SHP77 treated with DMSO at 0.1 percent for 48 hours (cell line): ENCODE data around the gene DOCK3.
"Not testable (repeated sequence)": the region's sequence is repeated elsewhere in the genome, so short reads cannot be mapped to it uniquely, and the experiment has no call there.

Experiments used
- DNase-seq: peaks from one replicate; lab custom pipeline; 2025; lab: John Stamatoyannopoulos, UW

The DOCK3 gene

DNA sequence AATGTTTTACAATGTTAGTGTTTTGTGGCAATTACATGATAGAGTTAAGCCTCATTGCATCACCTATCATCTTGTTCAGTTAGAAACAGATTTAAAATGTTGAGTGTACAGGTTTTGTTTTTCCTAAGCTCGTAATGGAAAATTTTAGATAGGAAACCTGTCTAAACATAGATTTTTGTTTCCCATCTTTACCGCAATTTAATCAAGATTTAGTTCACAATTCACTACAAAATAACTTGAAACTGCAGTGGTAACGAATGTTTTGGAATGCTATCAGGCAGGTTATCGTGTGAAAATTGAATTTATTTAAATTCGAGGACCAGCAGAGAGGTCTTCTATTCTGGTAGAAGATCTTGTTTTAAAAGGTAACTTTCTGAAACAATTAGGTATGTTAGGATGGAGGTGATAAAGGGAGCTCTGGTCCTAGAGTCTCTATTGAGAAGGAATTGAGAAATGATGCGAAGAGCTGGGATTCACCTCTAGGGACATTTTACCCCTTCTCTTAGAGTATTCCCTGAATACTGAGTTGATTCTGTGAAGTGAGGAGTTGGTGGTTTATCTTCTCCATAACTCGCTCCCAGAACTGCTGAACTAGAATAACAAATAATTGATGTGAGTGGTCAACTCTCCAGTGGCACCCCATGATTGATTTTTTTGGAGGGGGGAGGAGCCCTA lies 1.4 kb downstream of the DOCK3 start:
- no peak for DNase-seq

DNA sequence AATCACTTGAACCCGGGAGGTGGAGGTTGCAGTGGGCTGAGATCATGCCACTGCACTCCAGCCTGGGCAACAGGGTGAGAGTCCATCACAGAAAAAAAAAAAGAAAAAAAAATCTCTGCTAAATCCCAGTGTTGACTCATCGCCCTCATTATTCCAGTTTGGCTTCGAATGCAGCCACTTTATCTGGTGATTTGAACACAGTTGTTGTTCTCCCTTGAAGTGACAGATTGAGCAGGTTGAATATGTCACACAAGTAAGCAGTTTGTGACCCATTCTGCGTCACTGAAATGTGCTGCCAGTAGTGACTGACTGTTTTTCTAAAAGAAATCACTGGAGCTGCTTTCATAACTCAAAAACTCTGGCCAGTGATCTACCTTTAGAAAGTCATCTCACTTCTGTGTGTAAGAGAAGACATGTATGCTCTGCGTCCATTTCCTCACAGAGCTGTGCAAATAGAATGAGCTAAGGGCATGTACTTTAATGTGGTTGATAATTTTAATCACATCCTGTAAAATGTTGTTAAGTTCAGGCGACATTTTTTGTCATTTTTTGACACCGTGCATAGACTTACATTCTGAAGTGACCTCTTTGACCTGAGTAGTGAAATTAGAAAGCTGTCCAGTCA lies 12.5 kb downstream of the DOCK3 start:
- DNase-seq = no peak

DNA sequence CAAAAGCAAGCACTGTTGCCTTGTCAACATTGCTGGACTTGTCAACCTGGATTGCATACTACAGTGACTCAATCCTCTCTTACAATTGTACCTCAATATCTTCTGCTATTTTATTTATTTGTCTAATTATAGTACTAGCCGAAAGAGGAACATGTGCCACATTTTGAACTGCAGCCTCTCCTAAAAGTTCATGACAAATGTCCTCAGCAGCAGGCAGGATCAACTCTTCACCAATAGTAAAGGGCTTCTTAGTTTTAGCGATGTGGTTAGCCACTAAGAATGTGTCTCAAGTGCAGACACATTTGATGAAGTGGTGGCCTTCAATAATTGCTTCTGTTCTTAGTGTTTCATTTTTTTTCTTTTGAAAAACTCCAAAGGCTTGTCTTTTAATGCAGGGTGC lies 13.2 kb downstream of the DOCK3 start:
- no peak for DNase-seq

DNA sequence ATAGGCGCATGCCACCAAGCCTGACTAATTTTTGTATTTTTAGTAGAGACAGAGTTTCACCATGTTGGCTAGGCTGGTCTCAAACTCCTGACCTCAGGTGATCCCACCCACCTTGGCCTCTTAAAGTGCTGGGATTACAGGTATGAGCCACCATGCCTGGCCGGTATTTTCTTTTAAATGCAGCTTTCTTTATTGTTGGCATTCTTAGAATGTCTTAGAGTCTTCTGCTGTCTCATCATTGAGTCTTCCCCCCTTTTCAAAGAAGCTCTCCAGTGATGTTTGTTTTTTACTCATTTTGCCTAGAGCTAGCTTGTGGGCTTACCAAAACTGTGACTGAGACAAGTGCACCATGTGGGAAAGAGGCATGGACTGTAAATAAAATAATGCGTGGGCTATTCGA lies 13.9 kb downstream of the DOCK3 start:
- DNase-seq = not testable (repeated sequence)

DNA sequence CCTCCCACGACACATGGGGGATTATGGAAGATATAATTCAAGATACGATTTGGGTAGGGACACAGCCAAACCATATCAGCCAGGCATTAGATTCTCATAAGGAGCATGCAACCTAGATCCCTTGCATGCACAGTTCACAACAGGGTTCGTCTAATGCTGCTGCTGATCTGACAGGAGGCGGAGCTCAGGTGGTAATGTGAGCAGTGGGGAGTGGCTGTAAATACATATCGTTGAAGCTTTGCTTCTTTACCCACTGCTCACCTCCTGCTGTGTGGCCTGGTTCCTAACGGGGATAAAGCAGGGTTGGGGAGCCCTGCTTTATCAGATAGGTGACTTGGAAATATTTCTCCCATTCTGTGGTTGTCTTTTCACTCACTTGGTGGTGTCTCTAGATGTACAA lies 14.8 kb downstream of the DOCK3 start:
- DNase-seq = no peak

DNA sequence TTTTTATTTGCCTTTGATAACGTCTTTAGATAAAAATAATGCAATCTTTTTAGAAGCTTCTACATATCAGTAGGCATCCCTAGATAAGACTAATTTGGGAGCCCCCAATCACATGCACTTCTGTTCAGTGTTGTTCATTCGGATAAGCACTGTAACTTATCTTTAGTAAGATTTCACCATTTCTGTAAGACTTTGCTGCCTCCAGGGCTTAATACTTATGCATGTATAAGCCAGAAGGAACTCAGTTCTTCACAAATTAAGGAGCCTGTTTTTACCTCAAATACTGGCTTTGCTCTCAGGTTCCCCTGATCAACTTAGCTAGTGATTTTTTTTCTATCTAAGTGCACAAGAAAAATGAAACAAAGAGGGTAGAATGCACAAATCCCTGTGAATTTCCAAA lies 20.3 kb downstream of the DOCK3 start:
- DNase-seq = no peak

DNA sequence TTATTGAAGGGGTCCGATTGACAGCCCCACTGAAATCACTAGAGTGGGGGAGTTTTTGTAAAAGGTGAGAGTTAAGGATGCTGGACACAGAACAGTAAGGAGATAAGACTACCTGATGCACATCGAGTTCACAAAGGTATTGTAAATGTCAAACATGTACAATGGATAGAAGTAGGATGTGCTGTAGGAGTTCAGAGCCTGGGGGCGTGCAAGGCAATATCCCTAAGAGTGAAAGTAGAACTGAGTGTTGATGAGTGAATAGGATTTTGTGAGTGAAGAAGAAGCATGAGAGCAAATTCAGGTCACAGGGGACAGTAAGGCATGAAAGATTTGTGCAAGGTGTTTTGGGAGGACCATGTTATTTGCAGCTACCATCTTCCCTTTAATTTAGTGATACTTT lies 21.5 kb downstream of the DOCK3 start:
- no peak for DNase-seq

DNA sequence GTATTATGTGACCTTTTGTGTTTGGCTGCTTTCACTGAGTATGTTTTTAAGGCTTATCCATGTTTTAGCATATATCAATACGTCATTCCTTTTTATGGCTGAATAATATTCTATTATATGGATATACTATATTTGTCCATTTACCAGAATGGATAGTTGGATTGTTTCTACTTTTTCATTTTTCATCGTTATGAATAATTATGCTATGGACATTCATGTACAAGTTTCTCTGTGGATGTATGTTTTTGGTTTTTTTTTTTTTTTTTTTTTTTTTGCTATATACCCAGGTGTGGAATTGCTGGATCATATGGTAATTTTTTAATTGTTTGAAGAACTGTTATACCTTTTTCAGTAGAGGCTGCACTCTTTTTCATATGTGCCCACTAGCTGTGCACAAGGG lies 23.5 kb downstream of the DOCK3 start:
- DNase-seq = no peak

DNA sequence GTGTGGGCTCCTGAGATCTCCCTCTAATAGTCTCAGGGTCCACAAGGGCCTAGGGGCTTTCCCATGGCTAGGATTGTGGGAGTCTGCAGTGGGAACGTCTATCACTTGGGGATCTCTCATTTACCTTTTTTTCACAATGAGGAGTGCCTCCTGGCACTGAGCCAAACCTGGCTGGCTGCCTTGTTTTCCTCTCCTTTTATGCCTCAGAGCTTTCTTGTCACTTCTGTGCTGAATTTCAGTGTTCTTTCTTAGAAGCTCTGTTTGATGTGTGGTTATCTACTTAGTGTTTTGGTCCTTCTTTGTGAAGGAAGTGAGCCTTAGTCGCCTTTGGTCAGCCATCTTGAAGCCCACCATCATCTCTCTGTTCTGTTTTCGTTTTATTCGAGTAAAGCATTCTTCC lies 33.9 kb downstream of the DOCK3 start:
- no peak for DNase-seq

DNA sequence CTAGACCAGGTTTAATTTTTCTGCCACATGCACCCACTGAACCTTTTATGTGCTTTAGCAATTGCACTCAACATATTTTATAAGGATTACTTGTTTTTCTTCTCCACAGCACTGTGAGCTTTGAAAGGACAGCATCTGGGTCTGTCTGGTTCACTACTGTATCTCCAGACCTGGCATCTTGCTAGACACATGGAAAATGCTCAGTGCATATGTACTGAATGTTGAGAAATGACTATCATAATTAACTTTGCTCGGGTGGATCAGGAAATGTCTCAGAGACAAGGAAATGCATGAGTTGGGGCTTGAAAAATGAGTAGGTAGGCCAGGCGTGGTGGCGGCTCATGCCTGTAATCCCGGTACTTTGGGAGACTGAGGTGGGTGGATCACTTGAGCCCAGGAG lies 40.2 kb downstream of the DOCK3 start:
- DNase-seq = no peak

DNA sequence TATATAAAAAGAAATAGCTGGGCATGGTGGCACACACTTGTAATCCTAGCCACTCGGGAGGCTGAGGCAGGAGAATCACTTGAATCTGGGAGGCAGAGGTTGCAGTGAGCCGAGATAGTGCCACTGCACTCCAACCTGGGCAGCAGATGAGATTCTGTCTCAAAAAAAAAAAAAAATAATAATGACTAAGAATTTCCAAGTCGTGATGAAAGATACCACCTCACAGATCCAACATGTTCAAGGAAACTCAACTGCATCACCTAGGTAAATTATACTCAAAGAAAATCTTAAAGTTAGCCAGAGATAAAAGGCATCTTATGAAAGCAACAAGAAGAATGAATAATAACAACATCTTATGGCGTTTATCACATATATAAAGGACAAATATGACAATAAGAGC lies 50.1 kb downstream of the DOCK3 start:
- DNase-seq = no peak

DNA sequence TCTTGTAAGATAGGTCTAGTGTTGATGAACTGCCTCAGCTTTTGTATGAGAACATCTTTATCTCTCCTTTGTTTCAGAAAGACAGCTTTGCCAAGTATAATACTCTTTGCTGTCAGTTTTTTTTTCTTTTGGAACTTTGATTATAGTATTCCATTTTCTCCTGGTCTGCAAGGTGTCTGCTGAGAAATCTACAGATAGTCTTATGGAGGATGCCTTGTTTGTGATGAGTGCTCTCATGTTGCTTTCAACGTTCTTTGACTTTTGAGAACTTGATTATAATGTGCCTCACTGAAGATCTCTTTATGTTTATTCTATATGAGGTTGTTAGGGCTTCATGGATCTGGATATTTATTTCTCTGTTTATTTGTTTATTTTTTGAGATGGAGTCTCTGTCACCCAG lies 60.3 kb downstream of the DOCK3 start:
- DNase-seq = no peak

DNA sequence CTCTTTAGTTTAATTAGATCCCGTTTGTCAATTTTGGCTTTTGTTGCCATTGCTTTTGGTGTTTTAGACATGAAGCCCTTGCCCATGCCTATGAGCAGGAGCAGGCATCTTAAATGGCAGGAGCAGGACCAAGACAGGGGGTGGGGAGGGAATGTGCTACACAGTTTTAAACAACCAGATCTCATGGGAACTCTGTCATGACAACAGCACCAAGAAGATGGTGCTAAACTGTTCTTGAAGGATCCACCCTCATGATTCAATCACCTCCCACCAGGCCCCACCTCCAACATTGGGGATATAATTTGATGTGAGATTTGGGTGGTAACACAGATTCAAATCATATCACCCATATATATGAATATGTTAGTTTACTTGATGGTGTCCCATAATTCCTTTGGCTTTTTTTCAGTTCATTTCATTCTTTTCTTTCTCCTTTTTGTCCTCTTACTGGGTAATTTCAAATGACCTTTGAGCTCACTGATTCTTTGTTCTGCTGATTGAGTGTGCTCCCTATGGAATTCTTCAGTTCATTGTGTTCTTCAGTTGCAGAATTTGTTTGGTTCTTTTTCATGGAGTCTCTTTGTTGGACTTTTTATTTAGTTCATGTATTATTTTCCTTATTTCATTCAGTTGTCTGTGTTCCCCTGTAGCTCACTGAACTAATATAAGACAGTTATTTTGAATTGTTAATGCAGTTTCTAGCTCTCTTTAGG lies 62.6 kb downstream of the DOCK3 start:
- no peak for DNase-seq

DNA sequence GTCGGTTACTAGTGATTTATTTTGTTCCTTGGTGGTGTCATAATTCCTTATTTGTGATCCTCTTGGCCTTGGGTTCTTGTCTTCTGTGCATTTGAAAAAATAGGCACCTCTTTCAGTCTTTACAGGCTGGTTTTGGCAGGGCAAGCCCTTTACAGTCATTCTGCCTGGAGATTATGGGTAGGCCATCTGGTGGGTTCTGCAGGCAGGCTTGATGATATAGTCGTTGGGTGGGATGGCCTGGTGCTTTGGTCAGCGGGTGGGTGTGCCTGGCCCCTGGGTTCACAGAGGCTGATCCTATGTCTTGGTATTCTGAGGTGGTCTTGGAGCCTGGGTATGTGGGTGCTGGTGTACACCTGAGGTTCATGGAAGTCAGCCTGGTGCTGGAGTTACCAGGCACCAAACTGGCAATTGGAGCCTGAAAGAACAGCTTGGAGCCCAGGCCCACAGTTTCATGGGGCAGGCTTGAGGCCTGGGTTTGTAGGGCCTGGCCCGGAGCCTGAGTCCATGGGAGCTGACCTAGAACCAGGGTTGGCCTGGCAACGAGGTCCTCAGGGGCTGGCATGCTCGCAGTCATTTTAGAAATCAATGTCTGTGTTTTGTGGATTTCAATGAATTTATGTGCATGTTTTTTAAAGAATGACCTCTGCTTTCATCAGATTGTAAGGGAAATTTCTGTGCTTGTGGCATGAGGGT lies 63.3 kb downstream of the DOCK3 start:
- no peak for DNase-seq

DNA sequence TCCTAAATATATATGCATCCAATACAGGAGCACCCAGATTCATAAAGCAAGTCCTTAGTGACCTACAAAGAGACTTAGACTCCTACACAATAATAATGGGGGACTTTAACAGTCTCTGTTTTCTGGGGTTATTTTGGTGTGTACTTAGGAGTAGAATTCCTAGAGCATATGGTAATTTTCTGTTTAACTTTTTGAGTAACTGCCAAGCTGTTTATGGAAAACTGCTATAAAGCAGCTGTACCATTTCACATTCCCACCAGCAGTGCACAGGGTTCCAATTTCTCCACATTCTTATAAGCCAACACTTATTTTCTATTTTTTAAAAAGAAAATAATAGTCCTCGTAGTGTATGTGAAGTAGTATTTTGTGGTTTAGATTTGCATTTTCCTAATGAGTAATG lies 68.9 kb downstream of the DOCK3 start:
- DNase-seq = no peak

DNA sequence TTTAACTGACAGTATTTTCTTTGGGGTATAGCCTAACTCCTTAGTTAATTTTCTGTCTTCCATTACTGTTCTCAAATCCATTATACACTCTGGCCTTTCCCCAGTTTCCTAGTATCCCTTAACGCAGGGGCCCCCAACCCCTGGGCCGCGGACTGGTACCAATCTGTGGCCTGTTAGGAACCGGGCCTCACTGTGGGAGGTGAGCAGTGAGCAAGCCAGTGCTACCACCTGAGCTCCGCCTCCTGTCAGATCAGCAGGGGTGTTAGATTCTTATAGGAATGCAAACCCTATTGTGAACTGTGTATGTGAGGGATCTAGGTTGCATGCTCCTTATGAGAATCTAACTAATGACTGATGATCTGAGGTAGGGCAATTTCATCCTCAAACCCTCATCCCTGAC lies 75.1 kb downstream of the DOCK3 start:
- DNase-seq = no peak

DNA sequence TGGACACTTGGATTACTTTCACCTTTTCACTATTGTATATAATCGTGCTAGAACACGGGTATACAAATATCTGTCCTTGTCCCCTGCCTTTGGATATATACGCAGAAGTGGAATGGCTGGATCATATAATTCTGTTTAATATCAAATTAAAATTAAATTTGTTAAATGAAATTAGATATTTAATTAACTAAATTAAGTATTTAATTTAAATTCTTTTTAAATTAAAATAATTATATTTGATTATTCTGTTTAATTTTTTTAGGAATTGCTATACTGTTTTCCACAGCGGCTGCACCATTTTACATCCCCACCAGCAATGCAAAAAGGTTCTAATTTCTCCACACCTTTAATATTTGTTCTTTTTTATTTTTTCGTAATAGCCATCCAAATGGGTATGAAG lies 84.3 kb downstream of the DOCK3 start:
- no peak for DNase-seq

DNA sequence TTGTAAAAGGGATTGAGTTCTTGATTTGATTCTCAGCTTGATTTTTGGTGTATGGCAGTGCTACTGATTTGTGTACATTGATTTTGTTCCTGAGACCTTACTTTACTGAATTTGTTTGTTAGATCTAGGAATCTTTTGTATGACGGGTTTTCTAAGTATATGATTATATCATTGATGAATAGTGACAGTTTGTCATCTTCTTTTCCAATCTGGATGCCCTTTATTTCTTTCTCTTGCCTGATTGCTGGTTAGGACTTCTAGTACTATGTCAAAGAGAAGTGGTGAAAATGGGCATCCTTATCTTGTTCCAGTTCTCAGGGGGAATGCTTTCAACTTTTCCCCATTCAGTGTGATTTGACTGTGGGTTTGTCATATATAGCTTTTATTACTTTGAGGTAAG lies 103.0 kb downstream of the DOCK3 start:
- no peak for DNase-seq

DNA sequence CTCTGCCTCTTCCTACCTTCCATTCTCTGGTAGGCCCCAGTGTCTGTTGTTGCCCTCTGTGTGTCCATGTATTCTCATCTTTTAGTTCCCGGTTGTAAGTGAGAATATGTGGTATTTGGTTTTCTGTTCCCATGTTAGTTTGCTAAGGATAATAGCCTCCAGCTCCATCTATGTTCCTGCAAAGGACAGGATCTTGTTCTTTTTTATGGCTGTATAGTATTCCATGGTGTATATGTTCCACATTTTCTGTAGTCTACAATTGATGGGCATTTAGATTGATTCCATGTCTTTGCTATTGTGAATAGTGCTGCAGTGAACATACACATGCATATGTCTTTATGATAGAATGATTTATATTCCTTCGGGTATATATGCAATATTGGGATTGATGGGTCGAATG lies 107.0 kb downstream of the DOCK3 start:
- not testable (repeated sequence) for DNase-seq

DNA sequence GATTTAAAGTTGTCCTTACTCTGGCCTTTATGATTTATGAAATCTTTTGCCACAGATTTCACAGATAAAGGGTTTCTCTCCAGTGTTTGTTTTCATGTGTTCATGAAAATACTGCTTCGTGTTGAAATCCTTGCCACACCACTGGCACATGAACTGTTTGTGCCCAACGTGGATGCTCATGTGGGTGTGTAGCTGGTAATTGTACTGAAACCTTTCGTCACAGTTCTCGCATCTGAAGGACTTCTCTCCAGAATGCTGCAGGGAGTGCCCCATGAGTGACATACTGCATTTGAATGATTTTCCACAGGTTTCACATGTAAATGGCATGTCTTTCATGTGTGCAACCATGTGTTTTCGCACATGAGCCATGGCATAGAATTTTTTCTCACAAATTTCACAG lies 111.9 kb downstream of the DOCK3 start:
- no peak for DNase-seq

DNA sequence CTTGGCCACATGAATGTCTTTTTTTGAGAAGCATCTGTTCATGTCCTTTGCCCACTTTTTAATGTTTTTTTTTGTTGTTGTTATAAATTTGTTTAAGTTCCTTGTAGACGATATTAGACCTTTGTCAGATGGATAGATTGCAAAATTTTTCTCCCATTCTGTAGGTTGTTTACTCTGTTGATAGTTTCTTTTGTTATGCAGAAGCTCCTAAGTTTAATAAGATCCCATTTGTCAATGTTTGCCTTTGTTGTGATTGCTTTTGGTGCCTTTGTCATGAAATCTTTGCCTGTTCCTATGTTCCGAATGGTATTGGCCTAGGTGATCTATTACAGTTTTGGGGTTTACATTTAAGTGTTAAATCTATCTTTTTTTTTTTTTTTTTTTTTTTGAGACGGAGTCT lies 116.2 kb downstream of the DOCK3 start:
- DNase-seq = not testable (repeated sequence)

DNA sequence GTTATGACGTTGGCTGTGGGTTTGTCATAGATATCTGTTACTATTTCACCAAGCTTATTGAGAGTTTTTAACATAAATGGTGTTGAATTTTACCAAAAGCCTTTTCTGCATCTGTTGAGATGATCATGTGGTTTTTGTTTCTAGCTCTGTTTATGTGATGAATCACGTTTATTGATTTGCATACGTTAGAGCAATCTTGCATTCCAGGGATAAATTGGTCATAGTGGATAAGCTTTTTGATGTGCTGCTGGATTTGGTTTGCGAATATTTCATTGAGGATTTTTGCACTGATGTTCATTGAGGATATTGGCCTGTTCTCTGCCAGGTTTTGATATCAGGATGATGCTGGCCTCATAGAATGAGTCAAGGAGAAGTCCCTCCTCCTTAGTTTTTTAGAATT lies 117.8 kb downstream of the DOCK3 start:
- no peak for DNase-seq

DNA sequence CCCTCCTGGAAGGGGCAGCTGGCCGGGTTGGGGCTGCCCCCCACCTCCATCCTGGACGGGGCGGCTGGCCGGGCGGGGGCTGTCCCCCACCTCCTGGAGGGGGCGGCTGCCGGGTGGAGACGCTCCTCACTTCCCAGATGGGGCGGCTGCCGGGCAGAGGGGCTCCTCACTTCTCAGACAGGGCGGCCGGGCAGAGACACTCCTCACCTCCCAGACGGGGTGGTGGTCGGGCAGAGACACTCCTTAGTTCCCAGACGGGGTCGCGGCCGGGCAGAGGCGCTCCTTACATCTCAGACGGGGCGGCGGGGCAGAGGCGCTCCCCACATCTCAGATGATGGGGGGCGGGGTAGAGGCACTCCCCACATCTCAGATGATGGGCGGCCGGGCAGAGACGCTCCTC lies 129.1 kb downstream of the DOCK3 start:
- DNase-seq = not testable (repeated sequence)
